ENCODE measurements around the gene DIAPH2. TPM values are rescaled to one million over a fixed set of nuclear protein-coding genes. Genes with fewer than 3 reads are reported as not detected.

Gene DIAPH2
- total RNA-seq, 2 experiments from 2014 or later, result 11.0 to 11.8 TPM

DNA sequence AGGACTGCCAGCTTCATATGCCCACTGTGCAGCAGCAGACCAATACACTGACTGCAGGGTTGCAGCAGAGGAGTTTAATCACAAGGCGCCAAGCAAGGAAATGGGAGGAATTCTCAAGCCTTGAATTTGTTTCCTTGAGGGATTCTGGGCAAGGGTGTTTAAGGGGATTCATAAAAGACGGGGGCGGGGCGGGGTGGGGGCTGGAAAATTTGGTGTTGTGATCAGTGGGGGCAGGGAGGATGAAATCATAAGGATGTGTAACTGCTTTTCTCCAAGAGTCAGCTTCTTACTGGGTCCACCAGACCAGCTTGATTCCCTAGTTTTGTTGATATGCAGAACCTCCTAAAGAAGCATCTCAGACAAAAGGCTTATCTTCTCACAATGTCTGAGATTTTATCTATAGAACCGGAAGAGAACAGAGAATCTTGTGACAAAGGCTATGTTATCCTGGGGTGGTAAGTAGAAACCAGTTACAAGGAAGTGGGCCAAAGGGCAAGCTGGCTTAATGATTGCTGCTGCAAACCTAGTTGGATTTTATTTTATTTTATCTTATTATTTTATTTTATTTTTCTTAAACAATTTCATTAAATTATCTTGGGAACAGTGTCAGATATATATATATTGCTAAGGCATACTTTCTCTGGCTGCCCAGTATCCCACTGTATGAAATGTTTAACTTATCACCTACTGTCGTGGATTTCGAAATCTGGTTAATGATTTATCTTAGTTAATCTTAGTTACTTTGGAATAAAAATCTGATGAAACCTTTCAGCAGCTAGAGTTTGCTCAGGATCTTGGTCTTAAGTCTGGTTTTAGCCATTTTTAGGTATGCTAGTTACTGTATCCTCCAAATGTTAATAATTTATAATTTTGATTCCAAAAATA is 475.5 kb downstream of the DIAPH2 start:
- no peaks in the 10 kb centered on the region for H3K9me3 Mint-ChIP-seq
- ChIA-PET CTCF (no interaction called here), POLR2A (no interaction called here)
- no peaks in the 10 kb centered on the region for H3K36me3 Mint-ChIP-seq (ENCODE audit: low read depth)
- H3K4me3 Mint-ChIP-seq, result no peak overlapping the region
- H3K27ac Mint-ChIP-seq, result no peak overlapping the region
- peaks cover 8% of the 10 kb centered on the region for H3K4me1 Mint-ChIP-seq
- no peak for DNase-seq
- no peaks in the 10 kb centered on the region for H3K27me3 Mint-ChIP-seq

DNA sequence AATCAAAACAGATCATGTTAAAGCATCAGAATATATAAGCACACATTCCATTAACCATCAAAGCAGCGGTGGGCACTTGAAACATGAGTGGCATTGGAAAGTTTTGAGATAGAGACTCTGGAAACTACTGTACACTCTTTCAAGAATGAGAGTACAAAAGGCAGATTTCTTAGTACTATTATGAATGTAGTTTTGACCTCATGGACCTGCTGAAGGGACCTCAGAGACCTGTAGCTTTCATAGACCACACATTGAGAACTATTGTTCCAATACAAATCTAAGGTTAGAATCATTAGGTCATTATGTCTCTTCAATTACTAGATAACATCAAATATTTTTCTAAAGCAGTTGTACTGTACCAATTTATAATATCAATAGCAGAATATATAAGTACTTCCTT is 482.7 kb downstream of the DIAPH2 start:
- Mint-ChIP-seq H3K36me3 (ENCODE audit: low read depth) (no peaks in the 10 kb centered on the region), H3K27me3 (no peaks in the 10 kb centered on the region), H3K4me1 (no peaks in the 10 kb centered on the region), H3K9me3 (no peaks in the 10 kb centered on the region), H3K4me3 (no peak overlapping the region), H3K27ac (no peak overlapping the region)
- ChIA-PET POLR2A (no interaction called here), CTCF (no interaction called here)
- DNase-seq, result no peak

DNA sequence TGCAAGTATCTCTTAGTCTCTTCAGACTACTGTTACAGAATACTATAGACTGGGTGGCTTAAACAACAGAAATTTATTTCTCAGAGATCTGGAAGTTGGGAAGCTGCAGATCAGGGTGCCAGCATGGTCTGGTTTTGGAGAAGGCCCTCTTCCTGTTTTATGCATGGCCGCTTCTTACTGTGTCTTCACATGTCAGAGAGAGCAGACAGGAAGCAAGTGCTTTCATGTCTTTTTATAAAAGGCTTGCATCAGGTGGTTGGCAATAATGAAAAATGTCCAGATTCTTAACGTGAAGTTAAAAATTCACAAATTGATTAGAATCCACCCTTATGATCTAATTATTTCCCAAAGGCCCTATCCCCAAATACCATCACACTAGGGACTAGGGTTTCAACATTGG is 484.0 kb downstream of the DIAPH2 start:
- Mint-ChIP-seq H3K27ac (no peak overlapping the region), H3K4me3 (no peak overlapping the region), H3K36me3 (ENCODE audit: low read depth) (no peaks in the 10 kb centered on the region), H3K27me3 (no peaks in the 10 kb centered on the region), H3K4me1 (no peaks in the 10 kb centered on the region), H3K9me3 (no peaks in the 10 kb centered on the region)
- DNase-seq, result no peak
- CTCF ChIA-PET, result no interaction called here
- POLR2A ChIA-PET, result no interaction called here

GRCh38 chrX:97175147-97175546 is 490.5 kb downstream of the DIAPH2 start:
- no peak for DNase-seq
- H3K9me3 Mint-ChIP-seq, result peaks cover 6% of the 10 kb centered on the region

DNA sequence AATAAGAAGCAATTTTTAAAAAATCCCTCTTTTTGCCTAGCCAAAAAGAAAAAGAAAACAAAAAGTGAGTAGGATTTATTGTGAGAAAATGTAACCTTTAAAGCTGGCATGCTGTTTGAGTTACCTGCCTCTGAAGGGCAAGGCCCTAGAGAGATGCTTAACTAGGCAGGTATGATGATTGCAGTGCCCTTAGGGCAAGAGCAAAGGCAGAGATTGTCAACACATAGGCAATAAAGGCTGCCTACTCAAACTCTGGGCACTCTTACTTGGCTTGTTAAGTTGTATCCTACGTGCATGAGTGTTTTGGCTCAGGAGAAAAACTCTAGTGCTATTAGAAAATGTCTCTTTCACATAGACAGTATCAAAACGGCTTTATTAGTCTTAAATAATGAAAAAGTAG is 505.0 kb downstream of the DIAPH2 start:
- H3K36me3 Mint-ChIP-seq (ENCODE audit: low read depth), result no peaks in the 10 kb centered on the region
- no peaks in the 10 kb centered on the region for H3K9me3 Mint-ChIP-seq
- no peak for DNase-seq
- CTCF ChIA-PET, result no interaction called here
- no peak overlapping the region for H3K4me3 Mint-ChIP-seq
- no peak overlapping the region for H3K27ac Mint-ChIP-seq
- POLR2A ChIA-PET, result no interaction called here
- no peaks in the 10 kb centered on the region for H3K27me3 Mint-ChIP-seq
- H3K4me1 Mint-ChIP-seq, result no peaks in the 10 kb centered on the region

More at GRCh38 chrX:97175147-97175546, 490.5 kb downstream of the DIAPH2 start:
- H3K4me3 Mint-ChIP-seq, result no peak overlapping the region
- H3K36me3 Mint-ChIP-seq (ENCODE audit: low read depth), result no peaks in the 10 kb centered on the region
- no peaks in the 10 kb centered on the region for H3K4me1 Mint-ChIP-seq
- no peaks in the 10 kb centered on the region for H3K27me3 Mint-ChIP-seq
- no peak overlapping the region for H3K27ac Mint-ChIP-seq
- CTCF ChIA-PET, result no interaction called here
- POLR2A ChIA-PET, result no interaction called here

DNA sequence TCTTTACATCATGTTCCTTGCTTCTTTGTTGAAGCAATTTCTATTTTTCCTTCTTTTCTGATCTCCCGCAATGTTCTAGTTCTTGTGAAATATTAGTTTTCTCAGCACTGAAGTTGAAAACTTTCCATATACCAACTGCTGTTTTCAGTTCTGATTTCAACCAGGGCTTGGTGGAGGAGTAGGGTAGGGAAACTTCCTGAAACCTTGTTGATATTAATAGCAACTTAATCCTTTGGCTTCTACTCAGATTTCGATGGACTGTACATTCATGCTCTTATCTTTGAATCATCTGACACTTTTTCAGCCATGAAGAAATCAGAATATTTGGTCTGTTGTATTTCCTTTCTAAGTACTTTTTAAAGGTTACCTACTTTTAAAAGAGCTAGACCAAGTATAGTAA is 514.9 kb downstream of the DIAPH2 start:
- H3K36me3 Mint-ChIP-seq (ENCODE audit: low read depth), result no peaks in the 10 kb centered on the region
- POLR2A ChIA-PET, result no interaction called here
- H3K9me3 Mint-ChIP-seq, result peaks cover 6% of the 10 kb centered on the region
- CTCF ChIA-PET, result no interaction called here
- no peaks in the 10 kb centered on the region for H3K4me1 Mint-ChIP-seq
- H3K4me3 Mint-ChIP-seq, result no peak overlapping the region
- H3K27ac Mint-ChIP-seq, result no peak overlapping the region
- no peaks in the 10 kb centered on the region for H3K27me3 Mint-ChIP-seq
- DNase-seq, result no peak

DNA sequence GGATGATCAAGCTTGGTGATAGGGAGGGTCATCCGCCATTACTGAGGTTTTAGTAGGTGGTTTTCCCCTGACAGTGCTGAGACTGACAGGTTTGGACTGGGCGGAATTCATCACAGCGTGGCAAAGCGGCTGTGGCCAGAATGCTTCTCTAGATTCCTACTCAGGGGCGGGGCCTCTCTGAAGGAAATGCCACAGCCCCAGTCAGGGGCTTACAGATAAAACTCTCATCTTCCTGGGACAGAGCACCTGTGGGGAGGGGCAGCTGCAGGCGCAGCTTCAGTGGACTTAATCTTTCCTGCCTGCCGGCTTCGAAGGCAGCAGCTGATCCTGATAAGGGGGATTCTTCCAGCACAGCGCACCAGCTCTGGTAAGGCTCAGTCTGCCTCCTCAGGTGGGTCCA is 515.8 kb downstream of the DIAPH2 start:
- Mint-ChIP-seq H3K36me3 (ENCODE audit: low read depth) (no peaks in the 10 kb centered on the region), H3K27ac (no peak overlapping the region), H3K4me1 (no peaks in the 10 kb centered on the region), H3K27me3 (no peaks in the 10 kb centered on the region), H3K4me3 (no peak overlapping the region), H3K9me3 (peaks cover 6% of the 10 kb centered on the region)
- no peak for DNase-seq
- ChIA-PET CTCF (no interaction called here), POLR2A (no interaction called here)

GRCh38 chrX:97210501-97210900 is 525.9 kb downstream of the DIAPH2 start:
- POLR2A ChIA-PET, result no interaction called here
- H3K27ac Mint-ChIP-seq, result no peak overlapping the region
- DNase-seq, result no peak
- no peak overlapping the region for H3K4me3 Mint-ChIP-seq
- H3K36me3 Mint-ChIP-seq (ENCODE audit: low read depth), result no peaks in the 10 kb centered on the region
- H3K4me1 Mint-ChIP-seq, result no peaks in the 10 kb centered on the region
- no peaks in the 10 kb centered on the region for H3K9me3 Mint-ChIP-seq
- CTCF ChIA-PET, result no interaction called here
- H3K27me3 Mint-ChIP-seq, result no peaks in the 10 kb centered on the region

DNA sequence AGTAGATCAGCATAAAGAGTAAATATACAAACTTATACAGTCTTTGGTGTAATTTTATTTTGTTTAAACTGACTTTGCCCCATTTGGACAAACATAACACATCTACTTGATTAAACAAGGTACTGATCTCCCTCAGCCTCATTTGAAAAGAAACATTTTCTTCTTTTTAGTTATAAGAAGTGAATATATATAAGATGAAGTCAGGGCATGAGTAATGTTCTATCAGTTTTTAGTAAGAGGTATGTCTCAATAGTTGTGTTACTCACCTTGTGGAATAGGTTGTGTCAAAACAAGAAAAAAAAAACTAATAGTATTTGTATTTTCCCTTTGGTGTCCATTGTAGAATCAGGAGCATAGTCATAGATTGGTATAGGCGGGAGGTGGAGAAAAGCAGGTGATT is 526.4 kb downstream of the DIAPH2 start:
- no peaks in the 10 kb centered on the region for H3K27me3 Mint-ChIP-seq
- CTCF ChIA-PET, result no interaction called here
- DNase-seq, result no peak
- no peaks in the 10 kb centered on the region for H3K9me3 Mint-ChIP-seq
- POLR2A ChIA-PET, result no interaction called here
- no peak overlapping the region for H3K27ac Mint-ChIP-seq
- no peak overlapping the region for H3K4me3 Mint-ChIP-seq
- no peaks in the 10 kb centered on the region for H3K36me3 Mint-ChIP-seq (ENCODE audit: low read depth)
- no peaks in the 10 kb centered on the region for H3K4me1 Mint-ChIP-seq

- no peak overlapping the region for H3K4me3 Mint-ChIP-seq
- CTCF ChIA-PET, result no interaction called here
- no peaks in the 10 kb centered on the region for H3K36me3 Mint-ChIP-seq (ENCODE audit: low read depth)
- H3K27ac Mint-ChIP-seq, result no peak overlapping the region
- no peaks in the 10 kb centered on the region for H3K27me3 Mint-ChIP-seq
- no peaks in the 10 kb centered on the region for H3K9me3 Mint-ChIP-seq
- H3K4me1 Mint-ChIP-seq, result no peaks in the 10 kb centered on the region
- DNase-seq, result no peak
- POLR2A ChIA-PET, result no interaction called here
These were observed 530.5 kb downstream of the DIAPH2 start for GRCh38 chrX:97215186-97215585.

GRCh38 chrX:97224148-97224547 is 539.5 kb downstream of the DIAPH2 start:
- Mint-ChIP-seq H3K27me3 (no peaks in the 10 kb centered on the region), H3K9me3 (no peaks in the 10 kb centered on the region), H3K4me3 (no peak overlapping the region), H3K27ac (no peak overlapping the region), H3K4me1 (no peaks in the 10 kb centered on the region), H3K36me3 (ENCODE audit: low read depth) (no peaks in the 10 kb centered on the region)
- POLR2A ChIA-PET, result no interaction called here
- CTCF ChIA-PET, result no interaction called here
- DNase-seq, result no peak

DNA sequence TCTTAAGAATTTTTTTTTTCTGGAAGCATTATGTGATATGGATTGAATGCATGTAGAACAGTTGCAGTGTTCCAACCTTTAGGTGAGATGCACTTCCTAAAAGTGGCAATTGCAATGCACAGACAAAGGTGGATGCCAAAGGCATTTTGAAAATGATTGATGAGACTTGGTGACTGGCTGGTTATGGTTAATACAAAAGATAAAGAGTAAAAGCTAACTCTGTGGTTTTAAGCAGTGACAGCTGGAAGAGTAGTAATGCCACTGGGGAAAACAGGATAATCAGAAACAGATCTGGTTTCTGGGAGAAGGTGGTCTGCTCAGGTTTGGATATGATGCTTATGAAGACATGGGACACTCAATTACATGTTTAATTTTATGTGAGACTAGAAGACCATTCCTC is 544.7 kb downstream of the DIAPH2 start:
- CTCF ChIA-PET, result no interaction called here
- H3K27me3 Mint-ChIP-seq, result no peaks in the 10 kb centered on the region

DNA sequence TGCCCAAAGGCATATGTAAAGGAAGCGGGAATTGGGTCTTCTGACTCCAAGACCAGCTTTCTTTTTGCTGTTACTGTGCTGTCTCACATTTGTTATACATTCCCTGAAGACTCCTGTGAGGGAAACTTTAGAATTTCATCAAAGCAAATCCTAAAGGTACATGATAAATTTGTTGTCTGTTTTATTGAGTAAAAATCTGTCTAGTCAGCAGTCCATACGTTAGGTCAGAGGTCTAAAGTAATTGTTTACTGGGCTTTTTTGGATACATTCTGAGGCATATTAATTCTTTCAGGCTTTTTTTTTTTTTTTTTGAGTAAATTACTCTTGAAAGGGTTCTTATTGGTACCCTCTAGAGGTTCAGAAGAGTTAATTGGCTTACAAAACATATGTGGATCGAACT is 546.3 kb downstream of the DIAPH2 start:
- ChIA-PET POLR2A (no interaction called here), CTCF (no interaction called here)
- no peaks in the 10 kb centered on the region for H3K36me3 Mint-ChIP-seq (ENCODE audit: low read depth)
- no peak overlapping the region for H3K4me3 Mint-ChIP-seq
- H3K9me3 Mint-ChIP-seq, result no peaks in the 10 kb centered on the region
- no peak for DNase-seq
- H3K27ac Mint-ChIP-seq, result no peak overlapping the region
- H3K27me3 Mint-ChIP-seq, result no peaks in the 10 kb centered on the region
- no peaks in the 10 kb centered on the region for H3K4me1 Mint-ChIP-seq

More for the DNA sequence above, 544.7 kb downstream of the DIAPH2 start:
- POLR2A ChIA-PET, result no interaction called here
- no peaks in the 10 kb centered on the region for H3K36me3 Mint-ChIP-seq (ENCODE audit: low read depth)
- H3K9me3 Mint-ChIP-seq, result no peaks in the 10 kb centered on the region
- H3K27ac Mint-ChIP-seq, result no peak overlapping the region
- DNase-seq, result no peak
- H3K4me1 Mint-ChIP-seq, result no peaks in the 10 kb centered on the region
- H3K4me3 Mint-ChIP-seq, result no peak overlapping the region

DNA sequence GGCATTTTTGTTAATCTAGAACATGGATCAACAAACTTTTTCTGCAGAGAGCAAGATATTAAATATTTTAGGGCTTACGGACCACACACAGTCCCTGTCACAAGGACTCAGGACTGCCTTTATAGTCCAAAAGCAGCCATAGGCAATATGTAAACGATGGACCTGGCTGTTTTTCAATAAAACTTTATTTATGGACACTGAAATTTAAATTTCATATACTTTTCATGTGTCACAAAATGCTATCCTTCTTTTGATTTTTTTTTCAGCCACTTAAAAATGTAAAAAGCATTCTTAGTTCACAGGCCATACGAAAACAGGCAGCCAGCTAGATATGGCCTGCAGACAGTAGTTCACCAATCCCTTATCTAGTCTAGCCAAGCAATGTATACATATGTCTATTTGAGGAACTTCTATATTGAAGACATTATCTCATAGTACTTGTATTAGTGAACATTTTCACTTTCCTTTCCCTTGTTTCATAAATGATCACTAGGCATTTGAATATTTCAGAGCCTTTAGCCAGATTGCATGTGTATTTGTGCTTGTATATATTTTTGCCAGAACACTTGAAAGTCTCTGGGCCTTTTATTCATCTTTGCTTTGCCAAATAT is 549.9 kb downstream of the DIAPH2 start:
- Mint-ChIP-seq H3K27me3 (no peaks in the 10 kb centered on the region), H3K9me3 (no peaks in the 10 kb centered on the region), H3K27ac (no peak overlapping the region), H3K4me3 (no peak overlapping the region), H3K36me3 (ENCODE audit: low read depth) (no peaks in the 10 kb centered on the region), H3K4me1 (peaks cover 2% of the 10 kb centered on the region)
- CTCF ChIA-PET, result no interaction called here
- POLR2A ChIA-PET, result no interaction called here
- no peak for DNase-seq
